Gastrocnemius medialis (tissue), 4 donors: ENCODE data around the gene CRYL1. TPM values are rescaled to one million over a fixed set of nuclear protein-coding genes. Genes with fewer than 3 reads are reported as not detected.

Source experiments
- ATAC-seq, 2 donors: fragments of 150-250 bp; one replicate each; pipeline ENCODE4 v1.9.1; 2016
- DNase-seq, 2 donors: peaks; one replicate each; pipeline ENCODE4 v3.0.0-alpha.2; 2019
- H3K27ac ChIP-seq, 4 donors: fragments of 200-600 bp; sonication (generic); 1 replicate in 1 of 4; 2 replicates in 3 of 4; pipeline ENCODE4 v1.5.1; 2016 to 2018; ENCODE audit warnings: mild to moderate bottlenecking in 2 of 4, moderate library complexity in 1 of 4
- H3K27me3 ChIP-seq, 3 donors: fragments of 200-600 bp; sonication (generic) in 2 of 3; 1 replicate in 1 of 3; 2 replicates in 2 of 3; pipeline versions ENCODE4 v1.5.1 to v1.6.0; 2016 to 2019; ENCODE audit warnings: mild to moderate bottlenecking in 1 of 3, moderate library complexity in 1 of 3
- H3K36me3 ChIP-seq, 2 donors: fragments of 200-600 bp; sonication (generic) in 1 of 2; one replicate each; pipeline ENCODE4 v1.5.1; 2017 to 2018
- H3K4me1 ChIP-seq, 2 donors: fragments of 200-600 bp; sonication (generic) in 1 of 2; one replicate each; pipeline ENCODE4 v1.5.1; 2016 to 2017; ENCODE audit warnings: mild to moderate bottlenecking in 2 of 2
- H3K4me3 ChIP-seq, 4 donors: fragments of 200-600 bp; sonication (generic) in 3 of 4; 1 replicate in 1 of 4; 2 replicates in 3 of 4; pipeline ENCODE4 v1.5.1; 2016 to 2019; ENCODE audit warnings: mild to moderate bottlenecking in 2 of 4
- H3K9me3 ChIP-seq, 3 donors: fragments of 200-600 bp; sonication (generic) in 2 of 3; 1 replicate in 1 of 3; 2 replicates in 2 of 3; pipeline ENCODE4 v1.5.1; 2016 to 2019
- CTCF ChIP-seq, 5 experiments: fragments of 450-650 bp in 3 of 5; fragments of 200-600 bp in 2 of 5; sonication (generic) in 2 of 5; IDR thresholded peaks in 4 of 5; conservative IDR thresholded peaks in 1 of 5; 1 replicate in 4 of 5; 2 replicates in 1 of 5; pipeline ENCODE4 v1.5.1; 2016 to 2019; ENCODE audit warnings: antibody characterized with exemption in 5 of 5, mild to moderate bottlenecking in 3 of 5, moderate library complexity in 3 of 5
- POLR2A ChIP-seq, 2 donors: fragments of 450-650 bp; IDR thresholded peaks; one replicate each; pipeline ENCODE4 v1.6.1; 2017; ENCODE audit warnings: antibody characterized with exemption in 2 of 2, mild to moderate bottlenecking in 2 of 2, moderate library complexity in 2 of 2
- in situ Hi-C, 4 donors: fragments of 200-750 bp; cut with MboI; loops; one replicate each; pipeline versions ENCODE4 v1.15.0 to v1.8.0; 2017; ENCODE audit warnings: low sequenced_read_pairs in 4 of 4
- intact Hi-C: fragments of 100-400 bp; cut with DNase I; formaldehyde crosslinking; loops from one replicate; pipeline ENCODE4 v1.15.1; 2023; ENCODE audit warnings: low total_unique reads
- total RNA-seq, 4 donors: library from RNA; depleted of rRNA; stranded (reverse); fragments of >200 nt; gene quantifications; one replicate each; pipeline versions ENCODE4 v1.1.0 to v1.2.3, GENCODE V29; 2016

Gene CRYL1
- total RNA-seq, 4 donors from 2014 or later, result 11.0 to 17.4 (median 15.7) TPM

DNA sequence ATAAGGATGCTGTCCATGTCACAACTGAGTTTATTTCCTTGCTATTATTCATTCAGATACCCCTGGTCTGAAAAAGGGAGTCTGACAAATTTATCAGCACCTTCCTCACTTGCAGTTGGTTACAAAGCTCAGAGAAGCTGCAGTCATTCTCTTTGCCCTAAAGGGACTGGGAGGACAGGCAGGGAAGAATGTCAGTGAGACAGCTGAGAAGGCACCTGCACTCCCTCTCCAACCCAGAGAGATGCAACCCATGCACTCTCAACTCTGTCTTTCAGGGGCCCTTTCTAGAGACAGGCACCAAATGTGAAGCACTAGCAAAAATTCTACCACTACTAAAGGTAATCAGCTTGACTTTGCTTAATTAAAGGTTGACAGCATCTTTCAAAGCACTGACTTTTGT is 83.3 kb downstream of the CRYL1 start:
- Histone ChIP-seq H3K4me1 (no peaks in the 10 kb centered on the region), H3K36me3 (no peaks in the 10 kb centered on the region), H3K27me3 (no peaks in the 10 kb centered on the region), H3K27ac (no peak overlapping the region), H3K4me3 (no peak overlapping the region), H3K9me3 (no peaks in the 10 kb centered on the region)
- no peak for TF ChIP-seq POLR2A (IDR thresholded peaks at IDR 0.05)
- TF ChIP-seq CTCF (IDR thresholded peaks at IDR 0.05 in 4 of 5, conservative IDR thresholded peaks at IDR 0.05 in 1 of 5), result no peak
- DNase-seq (no peak), ATAC-seq (no peak)
- in situ Hi-C loops, result no loop called here
- intact Hi-C loops, result no loop called here

GRCh38 chr13:20441879-20442278 is 83.8 kb downstream of the CRYL1 start:
- H3K27ac ChIP-seq, result no peak overlapping the region
- in situ Hi-C loops, result no loop called here
- no peaks in the 10 kb centered on the region for H3K4me1 ChIP-seq
- no peaks in the 10 kb centered on the region for H3K27me3 ChIP-seq
- no peak overlapping the region for H3K4me3 ChIP-seq
- DNase-seq (no peak), ATAC-seq (no peak)
- intact Hi-C loops, result no loop called here
- no peaks in the 10 kb centered on the region for H3K36me3 ChIP-seq
- no peaks in the 10 kb centered on the region for H3K9me3 ChIP-seq
- TF ChIP-seq POLR2A (IDR thresholded peaks at IDR 0.05), result no peak
- TF ChIP-seq CTCF (IDR thresholded peaks at IDR 0.05 in 4 of 5, conservative IDR thresholded peaks at IDR 0.05 in 1 of 5), result no peak

- intact Hi-C loops, result no loop called here
- TF ChIP-seq CTCF (IDR thresholded peaks at IDR 0.05 in 4 of 5, conservative IDR thresholded peaks at IDR 0.05 in 1 of 5) (no peak), POLR2A (IDR thresholded peaks at IDR 0.05) (no peak)
- in situ Hi-C loops, result no loop called here
- DNase-seq (no peak), ATAC-seq (no peak)
- H3K9me3 ChIP-seq, result no peaks in the 10 kb centered on the region
- H3K4me3 ChIP-seq, result no peak overlapping the region
- H3K27me3 ChIP-seq, result no peaks in the 10 kb centered on the region
- no peaks in the 10 kb centered on the region for H3K36me3 ChIP-seq
- no peaks in the 10 kb centered on the region for H3K4me1 ChIP-seq
- no peak overlapping the region for H3K27ac ChIP-seq
Observed at GRCh38 chr13:20441056-20441455, 84.6 kb downstream of the CRYL1 start.

DNA sequence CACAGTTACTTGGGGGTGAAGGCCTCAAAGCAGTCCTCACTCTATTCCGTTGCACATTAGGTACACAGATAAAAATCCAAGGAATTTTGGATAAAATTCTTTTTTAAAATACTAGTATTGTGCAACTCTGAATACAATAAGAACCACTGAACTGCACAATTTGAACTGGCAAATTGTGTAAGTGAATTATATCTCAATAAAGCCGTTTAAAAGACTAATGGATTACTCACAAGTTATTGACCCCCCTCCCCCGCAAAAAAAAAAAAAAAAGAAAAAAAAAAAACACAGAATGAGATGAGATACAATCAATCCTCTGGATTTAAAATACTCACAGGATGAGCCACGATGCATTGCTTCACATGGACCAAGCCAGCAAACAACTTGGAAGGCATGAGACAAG is 86.4 kb downstream of the CRYL1 start:
- Histone ChIP-seq H3K27me3 (no peaks in the 10 kb centered on the region), H3K4me3 (no peak overlapping the region), H3K4me1 (no peaks in the 10 kb centered on the region), H3K36me3 (no peaks in the 10 kb centered on the region), H3K9me3 (no peaks in the 10 kb centered on the region), H3K27ac (no peak overlapping the region)
- ATAC-seq (no peak), DNase-seq (no peak)
- in situ Hi-C loops, result no loop called here
- TF ChIP-seq CTCF (IDR thresholded peaks at IDR 0.05 in 4 of 5, conservative IDR thresholded peaks at IDR 0.05 in 1 of 5) (no peak), POLR2A (IDR thresholded peaks at IDR 0.05) (no peak)
- intact Hi-C loops, result no loop called here

DNA sequence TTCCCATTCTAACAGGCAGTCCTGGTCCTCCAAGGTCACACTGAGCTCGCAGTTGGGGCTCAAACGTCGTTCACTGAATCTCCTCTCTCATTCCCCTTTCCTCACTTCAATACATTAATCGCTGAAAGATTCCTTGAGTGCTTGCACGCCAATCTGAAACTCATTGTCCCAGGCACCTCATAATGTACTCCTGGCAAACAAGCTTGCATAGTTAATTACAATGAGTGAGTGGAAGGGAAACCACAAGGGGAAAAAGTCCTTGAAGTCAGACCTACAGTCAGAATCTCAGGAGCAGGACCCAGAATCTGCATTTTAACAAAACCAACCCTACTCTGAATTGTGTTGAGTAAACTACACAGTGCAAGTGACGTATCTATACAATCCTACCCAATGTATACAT is 86.9 kb downstream of the CRYL1 start:
- TF ChIP-seq CTCF (IDR thresholded peaks at IDR 0.05 in 4 of 5, conservative IDR thresholded peaks at IDR 0.05 in 1 of 5), result no peak
- TF ChIP-seq POLR2A (IDR thresholded peaks at IDR 0.05), result no peak
- H3K36me3 ChIP-seq, result no peaks in the 10 kb centered on the region
- H3K4me1 ChIP-seq, result no peaks in the 10 kb centered on the region
- in situ Hi-C loops, result no loop called here
- no peak overlapping the region for H3K27ac ChIP-seq
- no peak for ATAC-seq
- no peaks in the 10 kb centered on the region for H3K9me3 ChIP-seq
- intact Hi-C loops, result no loop called here
- no peak overlapping the region for H3K4me3 ChIP-seq
- no peak for DNase-seq
- H3K27me3 ChIP-seq, result no peaks in the 10 kb centered on the region
